NT2/D1 (cell line): ENCODE data around the gene ZFAND6.

Experiments
- DNase-seq: peaks from one replicate; pipeline ENCODE4 v3.0.0-alpha.2; 2011; ENCODE audit warnings: low read depth, low spot score
- H3K27me3 ChIP-seq: 2 replicates; pipeline ENCODE4 v1.6.0; 2011; ENCODE audit warnings: mild to moderate bottlenecking; ENCODE audit not compliant: insufficient read length, insufficient read depth
- H3K36me3 ChIP-seq: 2 replicates; pipeline ENCODE4 v1.6.1; 2011; ENCODE audit warnings: mild to moderate bottlenecking, low read length, mixed read lengths; ENCODE audit not compliant: insufficient read depth, insufficient read length
- H3K4me1 ChIP-seq: 2 replicates; pipeline ENCODE4 v1.5.1; 2011; ENCODE audit not compliant: insufficient read depth, insufficient read length
- H3K4me3 ChIP-seq: 2 replicates; pipeline ENCODE4 v1.5.1; 2011; ENCODE audit warnings: low read depth; ENCODE audit not compliant: insufficient read length
- H3K9ac ChIP-seq: 2 replicates; pipeline ENCODE4 v1.6.0; 2011; ENCODE audit warnings: low read depth; ENCODE audit not compliant: insufficient read length
- H3K9me3 ChIP-seq: 2 replicates; pipeline ENCODE4 v1.5.1; 2011; ENCODE audit warnings: mild to moderate bottlenecking, low read length; ENCODE audit not compliant: insufficient read depth
- SUZ12 ChIP-seq: IDR thresholded peaks from 2 replicates; pipeline ENCODE4 v1.6.1; 2011; ENCODE audit not compliant: insufficient read length, insufficient read depth; ENCODE audit errors: extremely low read depth
- YY1 ChIP-seq: IDR thresholded peaks from 2 replicates; pipeline ENCODE4 v1.6.1; 2011; ENCODE audit not compliant: insufficient read length, insufficient read depth
- ZNF274 ChIP-seq: IDR thresholded peaks from 2 replicates; pipeline ENCODE4 v1.6.1; 2011; ENCODE audit warnings: mild to moderate bottlenecking, low read depth, low read length

The ZFAND6 gene

DNA sequence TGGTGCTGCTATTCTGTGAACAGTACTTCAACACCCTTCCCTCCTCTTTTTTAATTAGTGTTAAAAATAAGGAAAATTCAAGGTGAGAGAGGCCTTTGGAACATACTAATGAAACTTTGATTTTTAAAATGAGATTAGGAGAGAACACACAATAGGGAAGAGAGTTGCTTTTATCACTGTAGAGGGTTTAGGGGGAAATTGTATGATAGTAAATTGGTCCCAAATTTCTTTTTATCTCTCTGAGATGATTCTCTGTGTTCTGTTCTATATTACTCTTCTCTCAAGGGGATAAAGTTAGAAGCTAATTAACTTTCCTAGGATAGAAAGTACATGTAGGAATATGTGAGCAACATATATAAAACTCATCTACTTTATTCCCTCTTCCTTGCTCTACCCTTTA, 40.8 kb downstream of the ZFAND6 start:
- H3K36me3 ChIP-seq = no peaks in the 10 kb centered on the region
- H3K4me3 ChIP-seq = no peak overlapping the region
- H3K9ac ChIP-seq = no peak overlapping the region
- no peaks in the 10 kb centered on the region for H3K27me3 ChIP-seq
- TF ChIP-seq ZNF274 = no peak
- no peak for TF ChIP-seq YY1
- TF ChIP-seq SUZ12 = no peak
- DNase-seq = no peak
- H3K9me3 ChIP-seq = no peaks in the 10 kb centered on the region
- no peaks in the 10 kb centered on the region for H3K4me1 ChIP-seq

DNA sequence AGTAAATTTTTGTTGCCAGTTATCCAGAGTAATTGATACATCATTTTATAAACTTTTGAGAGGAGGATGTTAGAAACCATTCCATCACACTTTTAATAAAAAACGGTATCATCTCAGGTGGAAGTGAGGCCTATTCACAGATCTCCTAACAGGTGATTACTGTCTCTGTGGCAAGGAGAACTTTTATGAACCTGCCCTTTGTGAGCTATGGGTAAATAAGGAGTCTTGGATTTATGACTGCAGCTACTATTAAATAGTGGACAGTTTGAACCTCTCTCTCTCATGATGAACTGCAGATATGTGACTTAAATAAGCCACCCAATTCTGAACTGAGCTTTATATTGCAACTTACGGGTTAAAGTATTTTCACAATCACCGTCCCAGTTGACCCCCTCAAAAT, 45.7 kb downstream of the ZFAND6 start:
- TF ChIP-seq ZNF274 (no peak), SUZ12 (no peak), YY1 (no peak)
- no peak for DNase-seq
- H3K9ac ChIP-seq = no peak overlapping the region

DNA sequence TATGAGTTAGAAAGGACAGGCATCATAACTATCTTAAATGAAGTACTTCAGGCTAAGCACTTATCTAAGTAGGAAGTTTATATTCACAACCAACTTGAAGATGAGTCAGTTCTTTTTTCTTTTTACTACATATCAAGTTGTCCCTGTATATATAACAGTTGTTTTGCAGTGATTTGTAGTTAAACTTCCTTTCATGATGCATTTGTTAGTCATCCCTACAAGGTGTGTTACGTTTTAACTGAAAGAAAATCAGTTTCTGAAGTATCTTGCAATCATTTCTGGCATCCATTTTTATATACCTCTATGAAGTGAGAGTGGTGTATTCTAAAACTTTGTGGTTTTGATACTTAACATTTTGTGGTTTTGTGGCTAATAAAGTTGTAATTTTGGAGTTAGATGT, 46.1 kb downstream of the ZFAND6 start:
- no peak for DNase-seq
- H3K4me3 ChIP-seq = no peak overlapping the region
- TF ChIP-seq ZNF274 = no peak
- no peak for TF ChIP-seq YY1
- TF ChIP-seq SUZ12 = no peak
- H3K36me3 ChIP-seq = no peaks in the 10 kb centered on the region
- no peak overlapping the region for H3K9ac ChIP-seq
- no peaks in the 10 kb centered on the region for H3K9me3 ChIP-seq
- no peaks in the 10 kb centered on the region for H3K4me1 ChIP-seq
- no peaks in the 10 kb centered on the region for H3K27me3 ChIP-seq

More for the DNA sequence above, 45.7 kb downstream of the ZFAND6 start:
- no peaks in the 10 kb centered on the region for H3K9me3 ChIP-seq
- H3K4me3 ChIP-seq = no peak overlapping the region
- no peaks in the 10 kb centered on the region for H3K4me1 ChIP-seq
- no peaks in the 10 kb centered on the region for H3K27me3 ChIP-seq
- H3K36me3 ChIP-seq = no peaks in the 10 kb centered on the region

DNA sequence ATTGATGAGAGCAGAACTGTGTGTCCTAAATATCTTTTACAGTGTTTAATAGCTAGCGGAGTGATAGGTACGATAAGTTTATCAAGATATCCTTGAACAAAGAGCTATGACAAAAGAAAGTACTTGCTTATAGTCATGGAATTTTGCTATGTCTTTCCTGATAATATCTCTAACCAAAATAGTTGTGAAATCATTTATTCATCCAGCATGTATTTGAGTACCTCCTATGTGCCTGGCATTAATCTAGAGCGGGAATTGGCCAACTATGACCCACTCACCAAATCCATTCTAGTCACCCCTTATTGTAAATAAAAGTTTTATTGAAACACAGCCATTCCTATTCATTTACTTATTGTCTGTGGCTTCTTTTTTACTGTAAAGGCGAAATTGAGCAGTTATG, 46.6 kb downstream of the ZFAND6 start:
- DNase-seq = no peak
- H3K36me3 ChIP-seq = no peaks in the 10 kb centered on the region
- no peak for TF ChIP-seq ZNF274
- no peak for TF ChIP-seq YY1
- no peak for TF ChIP-seq SUZ12

DNA sequence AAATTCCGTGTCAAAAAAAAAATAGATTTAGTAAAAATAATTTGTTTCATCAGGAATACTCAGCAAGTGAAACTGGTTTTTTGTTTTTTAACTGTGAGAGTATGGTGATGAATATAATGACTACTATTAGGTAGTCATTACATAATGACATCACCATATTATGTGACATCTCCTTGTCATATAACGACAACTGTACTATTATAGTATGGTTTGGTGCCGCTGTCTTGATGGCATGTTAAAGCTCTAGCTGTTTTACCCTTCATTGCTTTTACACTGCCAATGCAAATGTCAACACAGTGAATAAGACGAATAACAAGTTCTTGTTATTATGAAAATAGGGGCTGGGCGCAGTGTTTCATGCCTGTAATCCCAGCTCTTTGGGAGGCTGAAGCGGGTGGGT, 47.7 kb downstream of the ZFAND6 start:
- H3K9me3 ChIP-seq = no peaks in the 10 kb centered on the region
- no peak overlapping the region for H3K9ac ChIP-seq
- TF ChIP-seq ZNF274 = no peak
- no peak for TF ChIP-seq YY1
- TF ChIP-seq SUZ12 = no peak
- H3K27me3 ChIP-seq = no peaks in the 10 kb centered on the region
- H3K4me3 ChIP-seq = no peak overlapping the region
- no peaks in the 10 kb centered on the region for H3K4me1 ChIP-seq
- no peak for DNase-seq
- no peaks in the 10 kb centered on the region for H3K36me3 ChIP-seq

More for the DNA sequence above, 46.6 kb downstream of the ZFAND6 start:
- Histone ChIP-seq H3K27me3 (no peaks in the 10 kb centered on the region), H3K9me3 (no peaks in the 10 kb centered on the region), H3K4me3 (no peak overlapping the region), H3K9ac (no peak overlapping the region), H3K4me1 (no peaks in the 10 kb centered on the region)

DNA sequence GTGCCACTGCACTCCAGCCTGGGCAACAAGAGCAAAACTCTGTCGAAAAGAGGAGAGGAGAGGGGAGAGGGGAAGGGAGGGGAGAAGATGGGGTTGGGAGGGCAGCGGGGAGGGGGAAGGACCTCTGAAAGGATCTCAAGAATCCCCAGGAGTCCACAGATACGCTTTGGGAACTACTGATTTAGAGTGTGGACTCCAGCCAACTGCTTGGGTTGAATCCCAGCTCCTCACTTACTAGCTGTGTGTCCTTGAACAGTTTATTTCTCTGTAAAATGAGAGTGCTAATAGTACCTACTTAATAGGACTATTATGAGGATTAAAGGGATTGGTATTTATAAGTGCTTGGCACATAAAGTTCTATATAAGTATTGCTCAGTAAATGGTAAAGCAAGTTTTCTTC, 48.3 kb downstream of the ZFAND6 start:
- TF ChIP-seq YY1 = no peak
- TF ChIP-seq ZNF274 = no peak
- TF ChIP-seq SUZ12 = no peak
- H3K4me1 ChIP-seq = no peaks in the 10 kb centered on the region
- no peaks in the 10 kb centered on the region for H3K9me3 ChIP-seq
- no peaks in the 10 kb centered on the region for H3K27me3 ChIP-seq
- no peak overlapping the region for H3K9ac ChIP-seq
- no peak overlapping the region for H3K4me3 ChIP-seq
- H3K36me3 ChIP-seq = no peaks in the 10 kb centered on the region
- no peak for DNase-seq

DNA sequence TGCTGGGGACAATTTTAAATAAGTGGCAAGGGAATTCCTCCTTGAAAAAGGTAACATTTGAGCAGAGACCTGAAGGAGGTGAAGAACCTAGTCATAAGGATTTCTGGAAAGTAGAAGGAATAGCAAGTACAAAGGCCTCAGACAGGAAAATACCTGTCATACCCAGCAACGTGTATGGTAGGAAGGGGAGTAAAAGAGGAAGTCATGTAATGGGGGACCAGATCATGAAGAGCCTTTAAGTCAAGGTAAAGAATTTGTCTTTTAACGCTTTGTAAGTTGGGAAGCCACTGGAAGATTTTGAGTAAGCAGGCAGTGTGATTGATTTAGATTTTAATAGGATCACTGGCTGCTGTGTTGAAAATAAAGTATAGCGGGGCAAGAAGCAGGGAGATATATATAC, 49.9 kb downstream of the ZFAND6 start:
- Histone ChIP-seq H3K9ac (no peak overlapping the region), H3K36me3 (no peaks in the 10 kb centered on the region), H3K4me1 (no peaks in the 10 kb centered on the region), H3K9me3 (no peaks in the 10 kb centered on the region), H3K27me3 (no peaks in the 10 kb centered on the region), H3K4me3 (no peak overlapping the region)
- no peak for TF ChIP-seq ZNF274
- TF ChIP-seq YY1 = no peak
- no peak for TF ChIP-seq SUZ12
- no peak for DNase-seq
